Vagina (tissue), 2 donors: ENCODE results near the gene PHACTR2. TPM values are rescaled to one million over a fixed set of nuclear protein-coding genes. Genes with fewer than 3 reads are reported as not detected.

Source experiments
- DNase-seq, 2 donors: peaks; one replicate each; pipeline ENCODE4 v3.0.0-alpha.2; 2017; ENCODE audit errors: extremely low spot score in 2 of 2
- H3K27ac ChIP-seq: fragments of 200-600 bp; sonication (generic); one replicate; pipeline ENCODE4 v1.5.1; 2019
- H3K27me3 ChIP-seq: fragments of 200-600 bp; sonication (generic); one replicate; pipeline ENCODE4 v1.5.1; 2019
- H3K36me3 ChIP-seq, 2 donors: fragments of 200-600 bp; sonication (generic); one replicate each; pipeline ENCODE4 v1.5.1; 2017 to 2019
- H3K4me1 ChIP-seq: fragments of 200-600 bp; sonication (generic); one replicate; pipeline ENCODE4 v1.5.1; 2019
- H3K4me3 ChIP-seq, 2 donors: fragments of 200-600 bp; sonication (generic); 1 replicate in 1 of 2; 2 replicates in 1 of 2; pipeline ENCODE4 v1.5.1; 2016 to 2019
- H3K9me3 ChIP-seq: fragments of 200-600 bp; sonication (generic); one replicate; pipeline ENCODE4 v1.5.1; 2019
- CTCF ChIP-seq, 3 experiments: fragments of 450-650 bp in 2 of 3; fragments of 200-600 bp in 1 of 3; sonication (generic) in 1 of 3; IDR thresholded peaks; one replicate each; pipeline ENCODE4 v1.5.1; 2017 to 2019; ENCODE audit warnings: antibody characterized with exemption in 3 of 3, mild to moderate bottlenecking in 2 of 3, moderate library complexity in 2 of 3
- POLR2A ChIP-seq, 2 donors: fragments of 450-650 bp; IDR thresholded peaks; one replicate each; pipeline ENCODE4 v1.6.1; 2017; ENCODE audit warnings: antibody characterized with exemption in 2 of 2, mild to moderate bottlenecking in 2 of 2, moderate library complexity in 2 of 2
- POLR2AphosphoS5 ChIP-seq, 2 donors: sonication (generic); formaldehyde crosslinking; IDR thresholded peaks; one replicate each; pipeline ENCODE4 v1.9.0; 2017; ENCODE audit warnings: antibody characterized with exemption in 2 of 2, mild to moderate bottlenecking in 2 of 2, low read depth in 1 of 2; ENCODE audit not compliant: insufficient read depth in 1 of 2
- intact Hi-C: fragments of 100-400 bp; cut with DNase I; formaldehyde crosslinking; loops from one replicate; pipeline ENCODE4 v1.15.1; 2023
- total RNA-seq: library from RNA; depleted of rRNA; stranded (reverse); fragments of >200 nt; gene quantifications from one replicate; pipeline ENCODE4 v1.2.3, GENCODE V29; 2016

The PHACTR2 gene
- total RNA-seq, 1 donor from 2014 or later, result 61.6 TPM

- Histone ChIP-seq H3K4me3 (no peak overlapping the region), H3K36me3 (no peaks in the 10 kb centered on the region), H3K9me3 (no peaks in the 10 kb centered on the region), H3K27me3 (no peaks in the 10 kb centered on the region), H3K4me1 (peaks cover 22% of the 10 kb centered on the region), H3K27ac (no peak overlapping the region)
- TF ChIP-seq POLR2A (IDR thresholded peaks at IDR 0.05), result no peak
- no peak for TF ChIP-seq POLR2AphosphoS5 (IDR thresholded peaks at IDR 0.05; ENCODE audit: insufficient read depth in 1 of 2, low read depth in 1 of 2)
- TF ChIP-seq CTCF (IDR thresholded peaks at IDR 0.05), result no peak
- DNase-seq, result no peak
- intact Hi-C loops, result no loop called here
Measured at GRCh38 chr6:143739341-143739851, 61.6 kb downstream of the PHACTR2 start.

GRCh38 chr6:143740213-143740612 lies 62.4 kb downstream of the PHACTR2 start:
- no peak for TF ChIP-seq POLR2AphosphoS5 (IDR thresholded peaks at IDR 0.05; ENCODE audit: insufficient read depth in 1 of 2, low read depth in 1 of 2)
- no peak for TF ChIP-seq POLR2A (IDR thresholded peaks at IDR 0.05)
- no peak for TF ChIP-seq CTCF (IDR thresholded peaks at IDR 0.05)
- H3K4me3 ChIP-seq, result no peak overlapping the region
- H3K27ac ChIP-seq, result no peak overlapping the region
- H3K9me3 ChIP-seq, result no peaks in the 10 kb centered on the region
- no peak for DNase-seq
- no peaks in the 10 kb centered on the region for H3K27me3 ChIP-seq
- H3K4me1 ChIP-seq, result peaks cover 31% of the 10 kb centered on the region
- intact Hi-C loops, result no loop called here
- H3K36me3 ChIP-seq, result no peaks in the 10 kb centered on the region

- Histone ChIP-seq H3K4me3 (no peak overlapping the region), H3K27ac (no peak overlapping the region), H3K4me1 (peaks cover 39% of the 10 kb centered on the region)
Measured at GRCh38 chr6:143741480-143741879, 63.7 kb downstream of the PHACTR2 start.

GRCh38 chr6:143742070-143742954 lies 64.5 kb downstream of the PHACTR2 start:
- H3K27me3 ChIP-seq, result no peaks in the 10 kb centered on the region
- H3K9me3 ChIP-seq, result no peaks in the 10 kb centered on the region
- peak overlapping the region; percentile 71 for H3K27ac ChIP-seq
- H3K4me1 ChIP-seq, result peaks cover 43% of the 10 kb centered on the region
- intact Hi-C loops, result no loop called here
- H3K4me3 ChIP-seq, result no peak overlapping the region
- no peaks in the 10 kb centered on the region for H3K36me3 ChIP-seq
- no peak for DNase-seq
- TF ChIP-seq CTCF (IDR thresholded peaks at IDR 0.05) (no peak), POLR2A (IDR thresholded peaks at IDR 0.05) (no peak)

More at GRCh38 chr6:143741480-143741879, 63.7 kb downstream of the PHACTR2 start:
- no peaks in the 10 kb centered on the region for H3K27me3 ChIP-seq
- TF ChIP-seq POLR2A (IDR thresholded peaks at IDR 0.05) (no peak), CTCF (IDR thresholded peaks at IDR 0.05) (no peak), POLR2AphosphoS5 (IDR thresholded peaks at IDR 0.05; ENCODE audit: insufficient read depth in 1 of 2, low read depth in 1 of 2) (no peak)
- no peak for DNase-seq
- intact Hi-C loops, result no loop called here
- no peaks in the 10 kb centered on the region for H3K36me3 ChIP-seq
- H3K9me3 ChIP-seq, result no peaks in the 10 kb centered on the region

GRCh38 chr6:143742955-143743255 lies 65.1 kb downstream of the PHACTR2 start:
- H3K27ac ChIP-seq, result peak overlapping the region; percentile 71
- intact Hi-C loops, result no loop called here
- TF ChIP-seq POLR2AphosphoS5 (IDR thresholded peaks at IDR 0.05; ENCODE audit: insufficient read depth in 1 of 2, low read depth in 1 of 2) (no peak), CTCF (IDR thresholded peaks at IDR 0.05) (no peak), POLR2A (IDR thresholded peaks at IDR 0.05) (no peak)
- no peaks in the 10 kb centered on the region for H3K9me3 ChIP-seq
- no peaks in the 10 kb centered on the region for H3K27me3 ChIP-seq
- DNase-seq, result no peak
- H3K36me3 ChIP-seq, result no peaks in the 10 kb centered on the region
- no peak overlapping the region for H3K4me3 ChIP-seq
- H3K4me1 ChIP-seq, result peaks cover 43% of the 10 kb centered on the region
